ENCODE results near the gene MAMDC2. TPM values are rescaled to one million over a fixed set of nuclear protein-coding genes. Genes with fewer than 3 reads are reported as not detected.

The MAMDC2 gene
- total and polyA plus RNA-seq, 2 of the 4 experiments (the other 2 are of a cell fraction) = 5.0 to 5.2 TPM

DNA sequence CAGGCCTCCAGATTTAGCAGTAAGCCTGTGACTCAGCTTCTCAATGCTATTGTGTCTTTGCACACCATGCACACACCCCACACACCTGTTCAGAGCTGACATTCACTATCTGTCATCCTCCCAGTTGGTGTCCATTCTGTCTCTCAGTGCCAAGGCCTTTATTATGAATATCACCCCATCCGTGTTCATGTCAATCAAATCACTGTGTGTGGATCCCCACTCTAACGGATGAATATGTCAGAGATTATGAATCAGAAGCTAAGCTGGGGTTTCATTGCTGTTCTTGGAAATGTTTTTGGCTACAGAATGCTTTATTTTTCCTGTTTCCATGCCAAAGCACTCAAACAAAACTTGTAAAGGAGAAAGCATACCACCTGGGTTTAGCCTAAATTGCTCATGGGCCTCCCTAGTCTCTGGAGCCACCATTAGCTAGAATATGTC is 9.4 kb upstream of the MAMDC2 start:
- in situ Hi-C loops (cut with MboI; ENCODE audit: low sequenced_read_pairs) = no loop called here
- Histone ChIP-seq H3K4me1 (ENCODE audit: control insufficient read depth, insufficient read depth, low read length) (no peaks in the 10 kb centered on the region), H3K27me3 (ENCODE audit: control insufficient read depth, insufficient read depth, low read length) (no peaks in the 10 kb centered on the region), H4K20me1 (ENCODE audit: insufficient read depth, low read length) (no peaks in the 10 kb centered on the region), H3K56ac (ENCODE audit: extremely low read depth, insufficient read depth, low read length) (no peak overlapping the region), H4K8ac (ENCODE audit: low read depth in 2 of 2, low read length in 2 of 2) (no peak overlapping the region), H3K4me3 (ENCODE audit: insufficient read depth, low read depth, low read length) (no peak overlapping the region), H3K9me1 (ENCODE audit: insufficient read depth, low read length) (no peaks in the 10 kb centered on the region), H3K18ac (ENCODE audit: low read depth, low read length) (no peak overlapping the region), H4K5ac (ENCODE audit: low read depth, low read length) (no peak overlapping the region), H3K4ac (ENCODE audit: low read depth, low read length) (no peak overlapping the region), H4K91ac (ENCODE audit: insufficient read depth, low read depth, low read length) (no peak overlapping the region), H2AFZ (replicated peaks; ENCODE audit: low read length, poor library complexity) (no peak overlapping the region), H2AK9ac (replicated peaks; ENCODE audit: low read depth, low read length, poor library complexity) (no peak overlapping the region), H3K4me2 (ENCODE audit: low read depth, low read length) (no peak overlapping the region), H3K14ac (replicated peaks; ENCODE audit: low read depth, low read length) (no peak overlapping the region), H3K23ac (ENCODE audit: low read depth, low read length) (no peak overlapping the region), H2BK20ac (ENCODE audit: low read depth, low read length) (no peak overlapping the region), H2AK5ac (ENCODE audit: low read depth, low read length) (no peak overlapping the region), H3K9ac (ENCODE audit: low read depth, low read length) (no peak overlapping the region), H3K79me1 (ENCODE audit: low read depth in 1 of 2, low read length in 2 of 2) (no peaks in the 10 kb centered on the region), H2BK120ac (ENCODE audit: low read depth, low read length) (no peak overlapping the region), H2BK5ac (ENCODE audit: low read depth, low read length, poor library complexity, severe bottlenecking) (no peak overlapping the region), H3K9me3 (ENCODE audit: control insufficient read depth, insufficient read depth, low read length) (peaks cover 2% of the 10 kb centered on the region; the same call in 1 of the 2 replicates), H3K36me3 (ENCODE audit: control insufficient read depth, insufficient read depth, low read length) (no peaks in the 10 kb centered on the region), H2BK15ac (ENCODE audit: low read depth, low read length) (no peak overlapping the region), H3K27ac (ENCODE audit: insufficient read depth, low read length) (no peak overlapping the region)
- dilution Hi-C loops (cut with HindIII; ENCODE audit: low sequenced_read_pairs, unreplicated experiment) = no loop called here
- CTCF ChIA-PET = interaction anchor here (1.6 to 2.3 kb wide), 2 partner anchors 9 to 77 kb away, joined by 6 read pairs; partner anchors contain the start of gene MAMDC2
- BruUV-seq (replicated peaks) = no TSS peak
- no CpG with 5 or more reads among the region's 2 CpGs for WGBS, 2 experiments (ENCODE audit: extremely low coverage in 2 of 2, insufficient read length in 1 of 2)
- POLR2A ChIA-PET (ENCODE audit: unreplicated experiment) = no interaction called here
- DNase-seq (peak; percentile 31), ATAC-seq (ENCODE audit: low read depth) (no peak)
- intact Hi-C loops (cut with micrococcal nuclease) = no loop called here
- TF ChIP-seq NFE2L2 (IDR thresholded peaks at IDR 0.05; ENCODE audit: low read depth, low read length) (no peak), POLR2A (IDR thresholded peaks at IDR 0.05; ENCODE audit: low read depth, low read length) (no peak), CHD1 (IDR thresholded peaks at IDR 0.05; ENCODE audit: low read depth, low read length) (no peak), MXI1 (IDR thresholded peaks at IDR 0.05; ENCODE audit: borderline replicate concordance, low read depth, low read length) (no peak), BHLHE40 (IDR thresholded peaks at IDR 0.05; ENCODE audit: low read depth, low read length) (no peak), ELK1 (IDR thresholded peaks at IDR 0.05; ENCODE audit: borderline replicate concordance, low read depth, low read length) (no peak), RCOR1 (IDR thresholded peaks at IDR 0.05; ENCODE audit: insufficient replicate concordance, low read length) (no peak), MAZ (IDR thresholded peaks at IDR 0.05; ENCODE audit: borderline replicate concordance, low read depth, low read length) (no peak), MAFK (IDR thresholded peaks at IDR 0.05; ENCODE audit: low read depth, low read length) (no peak), RAD21 (IDR thresholded peaks at IDR 0.05; ENCODE audit: low read length) (no peak), RFX5 (IDR thresholded peaks at IDR 0.05; ENCODE audit: low read depth, low read length) (no peak), SMC3 (IDR thresholded peaks at IDR 0.05; ENCODE audit: low read depth, low read length) (no peak)
- TF ChIP-seq, protein P1, sequence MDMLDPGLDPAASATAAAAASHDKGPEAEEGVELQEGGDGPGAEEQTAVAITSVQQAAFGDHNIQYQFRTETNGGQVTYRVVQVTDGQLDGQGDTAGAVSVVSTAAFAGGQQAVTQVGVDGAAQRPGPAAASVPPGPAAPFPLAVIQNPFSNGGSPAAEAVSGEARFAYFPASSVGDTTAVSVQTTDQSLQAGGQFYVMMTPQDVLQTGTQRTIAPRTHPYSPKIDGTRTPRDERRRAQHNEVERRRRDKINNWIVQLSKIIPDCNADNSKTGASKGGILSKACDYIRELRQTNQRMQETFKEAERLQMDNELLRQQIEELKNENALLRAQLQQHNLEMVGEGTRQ (IDR thresholded peaks at IDR 0.05; ENCODE audit: low read depth, low read length) = no peak
- TF ChIP-seq, protein P2, sequence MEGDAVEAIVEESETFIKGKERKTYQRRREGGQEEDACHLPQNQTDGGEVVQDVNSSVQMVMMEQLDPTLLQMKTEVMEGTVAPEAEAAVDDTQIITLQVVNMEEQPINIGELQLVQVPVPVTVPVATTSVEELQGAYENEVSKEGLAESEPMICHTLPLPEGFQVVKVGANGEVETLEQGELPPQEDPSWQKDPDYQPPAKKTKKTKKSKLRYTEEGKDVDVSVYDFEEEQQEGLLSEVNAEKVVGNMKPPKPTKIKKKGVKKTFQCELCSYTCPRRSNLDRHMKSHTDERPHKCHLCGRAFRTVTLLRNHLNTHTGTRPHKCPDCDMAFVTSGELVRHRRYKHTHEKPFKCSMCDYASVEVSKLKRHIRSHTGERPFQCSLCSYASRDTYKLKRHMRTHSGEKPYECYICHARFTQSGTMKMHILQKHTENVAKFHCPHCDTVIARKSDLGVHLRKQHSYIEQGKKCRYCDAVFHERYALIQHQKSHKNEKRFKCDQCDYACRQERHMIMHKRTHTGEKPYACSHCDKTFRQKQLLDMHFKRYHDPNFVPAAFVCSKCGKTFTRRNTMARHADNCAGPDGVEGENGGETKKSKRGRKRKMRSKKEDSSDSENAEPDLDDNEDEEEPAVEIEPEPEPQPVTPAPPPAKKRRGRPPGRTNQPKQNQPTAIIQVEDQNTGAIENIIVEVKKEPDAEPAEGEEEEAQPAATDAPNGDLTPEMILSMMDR (conservative IDR thresholded peaks at IDR 0.05; ENCODE audit: low read depth, low read length) = no peak

Measured in IMR-90 (cell line).